Ovary (tissue), 9 donors: ENCODE measurements around the gene HOXA4. TPM values are rescaled to one million over a fixed set of nuclear protein-coding genes. Genes with fewer than 3 reads are reported as not detected.

Experiments used
- DNase-seq, 5 donors: peaks; one replicate each; pipeline ENCODE4 v3.0.0-alpha.2; 2019 to 2020
- H3K27ac ChIP-seq, 2 donors: fragments of 200-600 bp; one replicate each; pipeline versions ENCODE4 v1.5.1 to v1.8.0; 2019 to 2022
- H3K27me3 ChIP-seq: fragments of 200-600 bp; one replicate; pipeline ENCODE4 v1.8.0; 2022
- H3K36me3 ChIP-seq: fragments of 200-600 bp; sonication (generic); one replicate; pipeline ENCODE4 v1.5.1; 2019
- H3K4me1 ChIP-seq: one replicate; pipeline ENCODE4 v1.8.1; 2013; ENCODE audit warnings: mild to moderate bottlenecking, moderate library complexity; ENCODE audit not compliant: insufficient read depth
- H3K4me3 ChIP-seq: fragments of 200-600 bp; sonication (generic); one replicate; pipeline ENCODE4 v1.5.1; 2017
- H3K9me3 ChIP-seq, 2 donors: fragments of 200-600 bp in 1 of 2; sonication (generic) in 1 of 2; one replicate each; pipeline versions ENCODE4 v1.5.1 to v1.8.1; 2013 to 2019; ENCODE audit warnings: mild to moderate bottlenecking in 1 of 2, moderate library complexity in 1 of 2
- CTCF ChIP-seq, 3 donors: fragments of 450-650 bp in 2 of 3; fragments of 200-600 bp in 1 of 3; IDR thresholded peaks; one replicate each; pipeline versions ENCODE4 v1.5.1 to v1.8.0; 2016 to 2022; ENCODE audit warnings: antibody characterized with exemption in 3 of 3, mild to moderate bottlenecking in 1 of 3
- EP300 ChIP-seq: sonication (generic); formaldehyde crosslinking; IDR thresholded peaks from one replicate; pipeline ENCODE4 v1.6.1; 2017; ENCODE audit warnings: antibody characterized with exemption
- POLR2A ChIP-seq: fragments of 450-650 bp; IDR thresholded peaks from one replicate; pipeline ENCODE4 v1.6.1; 2017; ENCODE audit warnings: antibody characterized with exemption, mild to moderate bottlenecking, moderate library complexity
- WGBS, 3 donors: extraction: QIAGEN DNeasy Blood & Tissue Kit in 1 of 3; methylation state at CpG; one replicate each; pipeline versions ENCODE4 v1.1.5 to v1.1.7; 2013 to 2017; 5-methylcytosine and 5-hydroxymethylcytosine counted together
- intact Hi-C, 4 donors: fragments of 100-400 bp; cut with DNase I; formaldehyde crosslinking; loops; one replicate each; pipeline versions ENCODE4 v1.11.0 to v1.15.1; 2022 to 2023
- polyA plus RNA-seq, 2 donors: library from polyadenylated mRNA; stranded (reverse); fragments of 200-250 nt in 1 of 2; fragments of 350-450 nt in 1 of 2; fragmentation: Illumina TruSeq in 1 of 2; extraction: RNeasy Lipid Tissue Mini Kit (QIAGEN cat#74804) in 1 of 2; gene quantifications; one replicate each; pipeline ENCODE4 v1.2.3, GENCODE V29; 2013 to 2014
- total RNA-seq, 7 donors: library from RNA; depleted of rRNA in 2 of 7; stranded (reverse); fragments of >200 nt in 2 of 7; fragmentation: NEBNext Ultra II Directional in 3 of 7; extraction: Animal tissue kit (Norgen Biotek cat#: 25700) in 3 of 7; gene quantifications; one replicate each; pipeline versions ENCODE4 v1.1.0 to v1.2.4, GENCODE V29; 2016 to 2023
- donor health status: DM: no; HTN: no; CAD: no; lungs with moderate emphysema.
- donor health status: DM: no; HTN: no; CAD: no.
- donor health status: Bipolar disorder and iron deficiency.
- donor health status: DM: yes; HTN: yes; CAD: no.
- donor health status: DM: no; HTN: no; CAD: no.
- donor health status: DM: yes; HTN: yes; CAD: no.

The HOXA4 gene
- total and polyA plus RNA-seq, 9 donors = 0.22 to 34.0 (median 3.5) TPM

GRCh38 chr7:27169658-27170425 lies 39.3 kb upstream of the HOXA4 start:
- Histone ChIP-seq H3K4me3 (peak overlapping the region; percentile 53), H3K27me3 (peaks cover 22% of the 10 kb centered on the region), H3K36me3 (no peaks in the 10 kb centered on the region), H3K4me1 (peaks cover 14% of the 10 kb centered on the region), H3K9me3 (no peaks in the 10 kb centered on the region), H3K27ac (no peak overlapping the region)
- no peak for TF ChIP-seq POLR2A
- TF ChIP-seq EP300 = no peak
- TF ChIP-seq CTCF (IDR thresholded peaks at IDR 0.05) = no peak
- WGBS, 3 donors = 5 to 11% (median 5%) methylated on average over 41 to 46 of the region's 46 CpGs
- peak in 2 of 5 donors; percentile 10 to 36 for DNase-seq
- intact Hi-C loops = loop anchor here in 3 of 4 donors (5.0 to 10.0 kb wide), 3 partner anchors 795 to 1285 kb away; no protein-coding TSS in a partner anchor

GRCh38 chr7:27168265-27168947 lies 37.8 kb upstream of the HOXA4 start:
- H3K27ac ChIP-seq = no peak overlapping the region
- no peak for DNase-seq
- H3K27me3 ChIP-seq = peaks cover 22% of the 10 kb centered on the region
- H3K4me3 ChIP-seq = peak overlapping the region; percentile 53
- H3K4me1 ChIP-seq = peaks cover 7% of the 10 kb centered on the region
- 44 to 55% (median 45%) methylated on average over 25 of the region's 25 CpGs for WGBS, 3 donors
- H3K9me3 ChIP-seq = no peaks in the 10 kb centered on the region
- H3K36me3 ChIP-seq = no peaks in the 10 kb centered on the region
- TF ChIP-seq CTCF (IDR thresholded peaks at IDR 0.05) (no peak), EP300 (no peak), POLR2A (no peak)
- intact Hi-C loops = loop anchor here in 3 of 4 donors (5.0 to 10.0 kb wide), 3 partner anchors 794 to 1284 kb away; no protein-coding TSS in a partner anchor

- peaks cover 5% of the 10 kb centered on the region for H3K4me1 ChIP-seq
- H3K27me3 ChIP-seq = peaks cover 22% of the 10 kb centered on the region
- no peaks in the 10 kb centered on the region for H3K9me3 ChIP-seq
- H3K36me3 ChIP-seq = no peaks in the 10 kb centered on the region
- H3K27ac ChIP-seq = no peak overlapping the region
- intact Hi-C loops = loop anchor here in 3 of 4 donors (5.0 to 10.0 kb wide), 3 partner anchors 793 to 1283 kb away; no protein-coding TSS in a partner anchor
- no peak for TF ChIP-seq POLR2A
- TF ChIP-seq EP300 = no peak
- TF ChIP-seq CTCF (IDR thresholded peaks at IDR 0.05) = no peak
- peak overlapping the region; percentile 53 for H3K4me3 ChIP-seq
- 53 to 57% (median 56%) methylated on average over 4 of the region's 4 CpGs for WGBS, 3 donors
- DNase-seq = no peak
Observed at GRCh38 chr7:27167916-27168264, 37.3 kb upstream of the HOXA4 start.

GRCh38 chr7:27166531-27167505 lies 36.3 kb upstream of the HOXA4 start:
- H3K4me1 ChIP-seq = no peaks in the 10 kb centered on the region
- H3K27ac ChIP-seq = no peak overlapping the region
- intact Hi-C loops = loop anchor here in 3 of 4 donors (5.0 to 10.0 kb wide), 3 partner anchors 792 to 1282 kb away; no protein-coding TSS in a partner anchor
- 25 to 44% (median 30%) methylated on average over 50 of the region's 50 CpGs for WGBS, 3 donors
- DNase-seq = no peak
- H3K4me3 ChIP-seq = peak overlapping the region; percentile 53
- no peaks in the 10 kb centered on the region for H3K36me3 ChIP-seq
- TF ChIP-seq POLR2A (no peak), CTCF (IDR thresholded peaks at IDR 0.05) (no peak), EP300 (no peak)
- H3K27me3 ChIP-seq = peaks cover 22% of the 10 kb centered on the region
- H3K9me3 ChIP-seq = no peaks in the 10 kb centered on the region
